Measurements from ENCODE around the gene CXCR3. TPM values are rescaled to one million over a fixed set of nuclear protein-coding genes. Genes with fewer than 3 reads are reported as not detected.
A peak's percentile ranks its signal among the peaks of the same experiment; 100 is the strongest.

CXCR3 gene
- polyA plus RNA-seq, 1 donor (not counting 4 experiments of a cell fraction or from before 2014, with no cell fraction given), result not detected

GRCh38 chrX:71622576-71623450 is 4.5 kb upstream of the CXCR3 start:
- FAIRE-seq (no peak), DNase-seq (ENCODE audit: low read depth, low spot score) (no peak)
- Histone ChIP-seq H3K27ac (ENCODE audit: control insufficient read depth, insufficient read depth, low read length) (no peak overlapping the region), H4K20me1 (ENCODE audit: control insufficient read depth, extremely low read depth, insufficient read depth, low read length) (no peaks in the 10 kb centered on the region), H3K4me2 (ENCODE audit: control insufficient read depth, extremely low read depth, insufficient read depth, low read depth, low read length) (peak overlapping the region; percentile 5), H3K9ac (ENCODE audit: control insufficient read depth, extremely low read depth, insufficient read depth, low read length) (peak overlapping the region; percentile 28), H3K4me1 (ENCODE audit: control insufficient read depth, extremely low read depth, insufficient read depth, low read length) (peaks cover 12% of the 10 kb centered on the region), H3K4me3 (ENCODE audit: control insufficient read depth in 2 of 3, extremely low read depth in 1 of 3, insufficient read depth in 2 of 3, low read depth in 1 of 3, low read length in 3 of 3) (no peak overlapping the region), H3K9me3 (ENCODE audit: control insufficient read depth, low read depth, low read length) (no peaks in the 10 kb centered on the region), H3K27me3 (ENCODE audit: control insufficient read depth, extremely low read depth, insufficient read depth, low read length) (no peaks in the 10 kb centered on the region), H2AFZ (ENCODE audit: control insufficient read depth, low read length) (peak overlapping the region; percentile 15), H3K79me2 (ENCODE audit: control insufficient read depth, insufficient read depth, low read length) (no peaks in the 10 kb centered on the region), H3K9me1 (ENCODE audit: control insufficient read depth, extremely low read depth, insufficient read depth, low read length) (no peaks in the 10 kb centered on the region), H3K36me3 (ENCODE audit: control insufficient read depth in 2 of 2, extremely low read depth in 1 of 2, insufficient read depth in 2 of 2, low read length in 2 of 2) (no peaks in the 10 kb centered on the region)
- dilution Hi-C loops (cut with MboI; ENCODE audit: extremely low pct_ligation_motif_present, low sequenced_read_pairs), result no loop called here
- TF ChIP-seq EZH2 (IDR thresholded peaks at IDR 0.05; ENCODE audit: low read length) (no peak), CTCF (optimal IDR thresholded peaks at IDR 0.05 in 1 of 3, IDR thresholded peaks at IDR 0.05 in 1 of 3, conservative IDR thresholded peaks at IDR 0.05 in 1 of 3; ENCODE audit: extremely low read depth in 1 of 3, insufficient read depth in 2 of 3, low read length in 3 of 3) (peak; percentile 5 to 54 (median 18))

- Histone ChIP-seq H3K9me3 (ENCODE audit: control insufficient read depth, low read depth, low read length) (no peaks in the 10 kb centered on the region), H3K79me2 (ENCODE audit: control insufficient read depth, insufficient read depth, low read length) (no peaks in the 10 kb centered on the region), H3K4me1 (ENCODE audit: control insufficient read depth, extremely low read depth, insufficient read depth, low read length) (peaks cover 12% of the 10 kb centered on the region), H3K4me3 (ENCODE audit: control insufficient read depth in 2 of 3, extremely low read depth in 1 of 3, insufficient read depth in 2 of 3, low read depth in 1 of 3, low read length in 3 of 3) (no peak overlapping the region), H3K4me2 (ENCODE audit: control insufficient read depth, extremely low read depth, insufficient read depth, low read depth, low read length) (no peak overlapping the region), H4K20me1 (ENCODE audit: control insufficient read depth, extremely low read depth, insufficient read depth, low read length) (no peaks in the 10 kb centered on the region), H3K36me3 (ENCODE audit: control insufficient read depth in 2 of 2, extremely low read depth in 1 of 2, insufficient read depth in 2 of 2, low read length in 2 of 2) (no peaks in the 10 kb centered on the region), H2AFZ (ENCODE audit: control insufficient read depth, low read length) (no peak overlapping the region), H3K27me3 (ENCODE audit: control insufficient read depth, extremely low read depth, insufficient read depth, low read length) (no peaks in the 10 kb centered on the region), H3K9ac (ENCODE audit: control insufficient read depth, extremely low read depth, insufficient read depth, low read length) (no peak overlapping the region), H3K27ac (ENCODE audit: control insufficient read depth, insufficient read depth, low read length) (no peak overlapping the region), H3K9me1 (ENCODE audit: control insufficient read depth, extremely low read depth, insufficient read depth, low read length) (no peaks in the 10 kb centered on the region)
- dilution Hi-C loops (cut with MboI; ENCODE audit: extremely low pct_ligation_motif_present, low sequenced_read_pairs), result no loop called here
- FAIRE-seq (no peak), DNase-seq (ENCODE audit: low read depth, low spot score) (no peak)
- no peak for TF ChIP-seq CTCF (optimal IDR thresholded peaks at IDR 0.05 in 1 of 3, IDR thresholded peaks at IDR 0.05 in 1 of 3, conservative IDR thresholded peaks at IDR 0.05 in 1 of 3; ENCODE audit: extremely low read depth in 1 of 3, insufficient read depth in 2 of 3, low read length in 3 of 3)
- no peak for TF ChIP-seq EZH2 (IDR thresholded peaks at IDR 0.05; ENCODE audit: low read length)
Observed at GRCh38 chrX:71622032-71622575, 3.8 kb upstream of the CXCR3 start.

All from keratinocyte (primary cell).